GM18498 (cell line): ENCODE data around the gene ZNF799.
"Not testable (repeated sequence)": the region's sequence is repeated elsewhere in the genome, so short reads cannot be mapped to it uniquely, and the experiment has no call there.

ENCODE experiments used
- ATAC-seq: cut with Tn5 transposase; IDR thresholded peaks from one replicate; pipeline ENCODE4 v1.9.1; 2021; ENCODE audit warnings: mild to moderate bottlenecking, moderate library complexity; ENCODE audit not compliant: unreplicated experiment

ZNF799 gene

DNA sequence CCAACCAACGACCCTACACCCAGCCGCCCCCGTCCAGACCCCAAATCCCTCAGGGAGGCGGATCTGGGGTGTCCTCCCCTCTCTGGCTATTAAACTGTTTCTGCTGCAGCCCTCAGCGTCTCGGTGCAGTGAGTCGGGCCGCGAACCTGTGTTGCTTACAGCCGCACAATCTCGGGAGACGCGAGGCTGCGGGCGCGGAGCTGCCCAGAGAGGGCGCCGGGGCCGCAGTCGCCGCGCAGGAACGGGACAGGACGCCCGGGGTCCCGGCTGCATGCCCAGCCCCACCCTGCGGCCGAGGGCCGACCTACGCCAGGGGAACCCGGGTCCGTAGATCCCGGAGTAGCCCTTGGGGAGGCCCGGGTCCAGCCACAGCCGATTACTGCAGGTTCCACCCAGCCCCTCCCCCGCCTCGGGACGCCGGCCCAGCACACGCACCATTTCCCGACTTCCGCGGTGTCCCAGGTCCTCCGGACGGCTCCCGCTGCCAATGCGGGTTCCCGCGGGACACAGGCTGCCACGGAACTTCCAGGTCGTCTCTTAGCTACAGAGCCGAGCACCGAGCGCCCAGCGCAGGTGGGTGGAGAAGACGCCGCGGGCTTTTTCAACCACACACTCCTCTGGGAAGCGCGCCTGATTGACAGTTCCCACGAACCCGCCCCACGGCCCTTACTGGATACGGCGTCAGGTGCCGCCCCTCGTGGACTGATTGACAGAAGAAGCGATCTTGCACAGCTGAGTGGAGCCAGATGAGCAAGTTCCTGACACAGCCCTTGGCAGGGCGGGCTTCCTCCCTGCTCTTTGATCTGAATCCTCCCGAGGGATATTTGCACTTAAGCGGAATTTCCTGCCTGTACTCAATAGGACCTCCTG is at the start of gene ZNF799:
TSS of gene ZNF799 (minus strand) at position 639 of the 870 bp plus-strand sequence. CDS start at position 438, 201 bp downstream.
- ATAC-seq: peak; percentile 91

- ATAC-seq: no peak
These were observed 49.8 kb upstream of the ZNF799 start for GRCh38 chr19:12450844-12451243.

GRCh38 chr19:12448808-12449207 is 47.7 kb upstream of the ZNF799 start:
- no peak for ATAC-seq

- ATAC-seq: peak; percentile 94
These were observed 39.7 kb upstream of the ZNF799 start, which contains the start of gene ZNF443 for GRCh38 chr19:12440541-12441316. Gene ZNF443 (minus strand): TSS chr19:12441021. CDS start chr19:12440914, 107 bp downstream.

GRCh38 chr19:12439686-12440540 is 38.8 kb upstream of the ZNF799 start:
- peak; percentile 31 for ATAC-seq

DNA sequence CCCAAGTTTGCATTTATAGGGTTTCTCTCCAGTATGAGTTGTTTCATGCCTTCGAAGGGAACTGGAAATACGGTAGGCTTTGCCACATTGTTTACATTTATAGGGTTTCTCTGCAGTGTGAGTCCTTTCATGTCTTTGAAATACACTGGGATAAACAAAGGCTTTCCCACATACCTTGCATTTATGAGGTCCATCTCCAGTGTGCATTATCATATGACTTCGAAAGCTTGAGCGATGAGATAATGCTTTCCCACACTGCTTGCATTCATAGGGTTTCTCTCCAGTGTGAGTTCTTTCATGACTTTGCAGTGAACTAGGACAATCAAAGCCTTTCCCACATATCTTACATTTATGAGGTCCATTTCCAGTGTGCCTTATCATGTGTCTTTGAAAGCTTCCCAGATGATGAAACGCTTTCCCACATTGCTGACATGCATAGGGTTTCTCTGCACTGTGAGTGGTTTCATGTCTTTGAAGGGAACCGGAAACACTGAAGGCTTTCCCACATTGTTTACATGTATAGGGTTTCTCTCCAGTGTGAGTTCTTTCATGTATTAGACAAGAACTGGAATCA is 29.7 kb upstream of the ZNF799 start:
- ATAC-seq: not testable (repeated sequence)

DNA sequence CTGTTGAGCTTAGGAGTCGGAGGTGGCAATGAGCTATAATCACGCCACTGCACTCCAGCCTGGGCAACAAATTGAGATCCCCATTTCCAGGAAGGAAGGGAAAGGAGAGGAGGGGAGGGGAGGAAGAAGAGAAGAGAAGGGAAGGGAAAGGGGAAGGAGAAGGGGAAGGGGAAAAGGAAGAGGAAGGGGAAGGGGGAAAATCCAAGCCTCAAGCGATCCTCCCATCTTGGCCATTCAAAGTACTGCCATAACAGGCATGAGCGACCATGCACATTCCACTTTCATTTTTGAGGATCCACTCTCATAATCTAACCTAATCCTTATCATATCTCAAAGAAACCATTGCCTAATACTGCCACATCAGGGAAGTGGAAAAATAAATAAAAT is 24.8 kb upstream of the ZNF799 start:
- ATAC-seq: no peak

DNA sequence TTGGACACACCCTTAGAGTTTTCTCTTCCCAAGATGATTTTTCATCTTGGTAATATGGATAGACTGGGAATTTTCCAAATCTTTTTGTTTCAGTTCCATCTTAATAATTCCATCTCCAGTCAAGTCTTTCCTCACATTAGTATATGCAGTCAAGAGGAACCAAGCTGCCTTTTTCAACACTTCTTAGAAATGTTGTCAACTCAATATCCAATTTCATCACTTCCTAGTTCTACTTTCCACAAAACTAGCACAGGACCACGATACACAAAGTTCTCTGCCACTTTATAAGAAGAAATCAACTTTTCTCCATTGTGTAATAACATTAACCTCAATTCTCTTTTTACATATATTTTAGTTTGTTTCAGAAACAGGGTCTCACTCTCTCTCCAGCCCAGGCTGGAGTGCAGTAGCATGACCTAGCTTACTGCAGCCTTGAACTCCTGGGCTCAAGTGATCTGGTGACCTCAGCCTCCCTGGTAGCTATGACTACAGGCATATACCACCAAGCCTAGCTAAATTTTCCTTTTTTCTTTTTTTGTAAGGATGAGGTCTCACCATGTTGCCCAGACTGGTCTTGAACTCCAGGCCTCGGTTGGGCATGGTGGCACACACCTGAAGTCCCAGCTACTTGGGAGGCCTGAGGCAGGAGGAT is 24.3 kb upstream of the ZNF799 start:
- no peak for ATAC-seq

DNA sequence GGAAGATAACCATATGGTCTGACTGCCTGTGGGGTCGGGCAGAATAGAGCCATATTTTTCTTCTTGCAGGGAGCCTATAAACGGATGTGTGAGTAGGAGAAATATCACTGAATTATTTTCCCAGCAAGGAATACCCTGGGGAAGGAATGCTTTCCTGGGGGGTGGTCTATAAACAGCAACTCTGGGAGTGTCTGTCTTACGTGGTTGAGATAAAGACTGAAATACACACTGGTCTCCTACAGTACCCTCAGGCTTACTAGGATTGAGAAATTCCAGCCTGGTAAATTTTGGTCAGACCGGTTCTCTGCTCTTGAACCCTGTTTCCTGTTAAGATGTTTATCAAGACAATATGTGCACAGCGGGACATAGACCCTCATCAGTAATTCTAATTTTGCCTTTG is 16.2 kb upstream of the ZNF799 start:
- not testable (repeated sequence) for ATAC-seq

GRCh38 chr19:12411893-12412292 is 10.8 kb upstream of the ZNF799 start:
- no peak for ATAC-seq

GRCh38 chr19:12399901-12400632 is 1.0 kb downstream of the ZNF799 start:
- ATAC-seq: peak; percentile 39

DNA sequence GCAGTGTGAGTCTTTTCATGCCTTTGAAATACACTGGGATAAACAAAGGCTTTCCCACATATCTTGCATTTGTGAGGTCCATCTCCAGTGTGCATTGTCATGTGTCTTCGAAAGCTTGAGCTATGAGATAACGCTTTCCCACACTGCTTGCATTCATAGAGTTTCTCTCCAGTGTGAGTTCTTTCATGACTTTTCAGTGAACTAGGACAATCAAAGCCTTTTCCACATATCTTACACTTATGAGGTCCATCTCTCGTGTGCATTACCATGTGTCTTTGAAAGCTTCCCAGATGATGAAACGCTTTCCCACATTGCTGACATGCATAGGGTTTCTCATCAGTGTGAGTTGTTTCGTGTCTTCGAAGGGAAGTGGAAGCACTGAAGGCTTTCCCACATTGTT is 9.9 kb downstream of the ZNF799 start:
- not testable (repeated sequence) for ATAC-seq

- not testable (repeated sequence) for ATAC-seq
These were observed 14.7 kb downstream of the ZNF799 start for GRCh38 chr19:12386365-12386764.

- ATAC-seq: no peak
These were observed 20.7 kb downstream of the ZNF799 start for GRCh38 chr19:12380444-12380737.

- ATAC-seq: no peak
These were observed 21.2 kb downstream of the ZNF799 start for GRCh38 chr19:12379732-12380443.

- no peak for ATAC-seq
These were observed 27.0 kb downstream of the ZNF799 start for GRCh38 chr19:12374026-12374425.

- ATAC-seq: peak; percentile 95
These were observed 35.6 kb downstream of the ZNF799 start, which contains the start of gene ZNF442 for GRCh38 chr19:12365236-12366162. Gene ZNF442 (minus strand): TSS chr19:12365683. CDS start chr19:12363631, 2,052 bp downstream.
